ENCODE results near the gene N4BP2. TPM values are rescaled to one million over a fixed set of nuclear protein-coding genes. Genes with fewer than 3 reads are reported as not detected.
A peak's percentile ranks its signal among the peaks of the same experiment; 100 is the strongest.
"Not testable (repeated sequence)": the region's sequence is repeated elsewhere in the genome, so short reads cannot be mapped to it uniquely, and the experiment has no call there.

Gene N4BP2
- total RNA-seq, 2 donors from 2014 or later: 16.6 to 22.4 TPM

DNA sequence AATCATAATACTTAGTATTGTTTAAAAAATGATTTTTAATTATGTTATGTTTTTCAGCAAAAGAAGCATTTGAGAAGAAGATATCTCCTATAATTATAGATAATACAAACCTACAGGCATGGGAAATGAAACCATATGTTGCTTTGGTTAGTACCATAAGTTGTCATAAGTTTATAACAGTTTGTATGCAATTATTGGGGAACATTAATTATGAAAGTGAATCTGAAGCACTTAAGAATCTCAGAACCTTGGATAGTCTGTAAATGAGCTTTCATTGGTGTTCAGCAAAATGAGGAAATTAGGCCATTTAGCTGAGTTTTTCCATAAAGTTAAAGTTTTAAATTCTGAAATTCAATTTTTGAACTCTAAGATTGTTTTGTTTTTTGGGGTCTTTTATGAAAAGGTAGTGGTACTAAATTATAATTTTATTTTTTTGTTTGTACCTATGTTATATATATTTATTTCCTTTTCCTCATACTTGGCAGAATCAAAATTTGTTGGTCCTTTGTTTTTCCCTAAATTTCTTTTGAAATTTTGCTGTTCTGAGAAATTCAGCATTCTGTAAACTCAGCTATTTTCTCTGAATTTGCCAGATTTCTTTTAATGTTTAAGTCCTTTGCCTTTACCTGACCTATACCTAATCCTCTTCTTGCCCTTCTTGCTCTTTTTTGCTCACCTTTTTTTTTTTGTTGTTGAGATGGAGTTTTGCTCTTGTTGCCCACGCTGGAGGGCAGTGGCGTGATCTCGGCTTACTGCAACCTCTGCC, 55.6 kb downstream of the N4BP2 start:
- DNase-seq (no peak), ATAC-seq (no peak)
- Mint-ChIP-seq H3K4me1 (no peaks in the 10 kb centered on the region), H3K27me3 (no peaks in the 10 kb centered on the region), H3K4me3 (no peak overlapping the region), H3K27ac (peak overlapping the region; percentile 83), H3K36me3 (ENCODE audit: low read depth) (peaks cover 2% of the 10 kb centered on the region)
- H3K9me3 ChIP-seq (ENCODE audit: control insufficient read depth, low read length, poor library complexity, severe bottlenecking): no peaks in the 10 kb centered on the region

DNA sequence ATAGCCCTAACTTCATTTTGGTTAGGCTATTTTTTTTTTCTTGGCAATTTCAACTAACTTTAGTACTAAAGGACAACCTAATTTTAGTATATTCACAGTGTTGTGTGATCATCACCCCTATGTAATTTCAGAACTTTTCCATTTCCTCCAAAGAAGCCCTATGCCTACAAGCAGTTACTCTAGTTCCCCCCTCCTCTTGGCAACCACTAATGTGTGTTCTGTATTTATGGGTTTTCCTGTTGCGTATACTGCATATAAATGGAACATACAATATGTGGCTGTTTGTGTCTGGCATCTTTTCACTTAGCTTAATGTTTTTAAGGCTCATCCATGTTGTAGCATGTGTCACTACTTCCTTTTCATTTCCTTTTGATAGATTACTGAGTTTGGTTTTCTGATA, 57.6 kb downstream of the N4BP2 start:
- no peaks in the 10 kb centered on the region for H3K27me3 Mint-ChIP-seq
- no peak overlapping the region for H3K4me3 Mint-ChIP-seq
- DNase-seq: no peak
- ATAC-seq: no peak
- no peaks in the 10 kb centered on the region for H3K4me1 Mint-ChIP-seq
- H3K36me3 Mint-ChIP-seq (ENCODE audit: low read depth): peaks cover 2% of the 10 kb centered on the region
- no peak overlapping the region for H3K27ac Mint-ChIP-seq
- no peaks in the 10 kb centered on the region for H3K9me3 ChIP-seq (ENCODE audit: control insufficient read depth, low read length, poor library complexity, severe bottlenecking)

DNA sequence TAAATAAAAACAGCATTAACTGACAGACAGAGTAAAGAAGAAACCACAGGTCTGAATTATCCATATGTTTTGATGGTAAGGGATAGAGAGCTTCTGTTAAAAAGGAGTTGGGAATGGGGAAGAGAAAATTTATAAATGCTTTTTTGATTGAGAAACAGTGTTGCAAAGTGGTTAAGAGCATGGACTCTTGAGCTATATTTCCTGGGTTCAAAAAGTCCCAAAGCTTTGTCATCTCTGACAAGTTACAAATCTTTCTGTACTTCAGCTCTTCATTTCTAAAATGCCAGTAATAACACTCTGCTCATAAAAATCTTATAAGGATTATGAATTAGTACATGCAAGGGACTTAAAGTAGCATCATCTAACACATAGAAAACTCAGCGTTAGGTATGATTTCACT, 62.2 kb downstream of the N4BP2 start:
- ATAC-seq (no peak), DNase-seq (no peak)
- H3K4me3 Mint-ChIP-seq: no peak overlapping the region
- H3K36me3 Mint-ChIP-seq (ENCODE audit: low read depth): peaks cover 5% of the 10 kb centered on the region
- peaks cover 11% of the 10 kb centered on the region for H3K4me1 Mint-ChIP-seq
- no peaks in the 10 kb centered on the region for H3K27me3 Mint-ChIP-seq
- H3K27ac Mint-ChIP-seq: peak overlapping the region; percentile 47
- H3K9me3 ChIP-seq (ENCODE audit: control insufficient read depth, low read length, poor library complexity, severe bottlenecking): no peaks in the 10 kb centered on the region

DNA sequence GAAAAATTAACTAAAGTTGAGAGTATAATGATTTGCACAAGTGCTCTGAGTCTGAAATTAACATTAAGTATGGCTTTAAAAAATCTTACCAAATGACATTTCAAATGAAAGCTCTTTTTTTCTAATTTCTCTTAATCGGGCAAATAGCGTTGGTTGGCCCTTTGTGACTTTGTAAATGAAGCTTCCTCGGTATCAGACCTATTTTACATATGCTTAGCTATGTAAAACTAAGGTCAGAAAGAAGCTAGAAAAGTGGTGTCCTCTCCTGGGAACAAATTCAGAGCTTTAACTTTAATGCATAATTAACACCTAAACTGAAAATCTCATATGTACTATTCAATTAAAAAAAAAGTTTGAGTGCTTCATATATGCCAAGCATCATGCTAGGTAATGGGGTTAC, 62.7 kb downstream of the N4BP2 start:
- Mint-ChIP-seq H3K36me3 (ENCODE audit: low read depth) (peaks cover 5% of the 10 kb centered on the region), H3K4me3 (no peak overlapping the region), H3K27me3 (no peaks in the 10 kb centered on the region), H3K4me1 (peaks cover 11% of the 10 kb centered on the region), H3K27ac (no peak overlapping the region)
- H3K9me3 ChIP-seq (ENCODE audit: control insufficient read depth, low read length, poor library complexity, severe bottlenecking): no peaks in the 10 kb centered on the region
- DNase-seq (no peak), ATAC-seq (no peak)

DNA sequence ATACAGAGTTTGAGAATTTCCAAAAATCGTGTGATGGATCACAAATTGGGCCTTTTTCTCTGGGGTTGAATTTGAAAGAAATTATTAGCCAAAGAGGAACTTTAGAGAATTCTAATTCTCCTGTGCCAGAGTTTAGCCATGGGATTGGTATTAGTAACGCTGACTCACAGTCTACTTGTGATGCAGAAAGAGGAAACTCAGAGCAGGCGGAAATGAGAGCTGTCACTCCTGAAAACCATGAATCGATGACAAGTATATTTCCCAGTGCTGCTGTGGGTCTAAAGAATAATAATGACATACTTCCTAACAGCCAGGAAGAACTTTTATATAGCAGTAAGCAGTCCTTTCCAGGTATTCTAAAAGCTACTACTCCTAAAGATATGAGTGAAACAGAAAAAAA, 64.9 kb downstream of the N4BP2 start:
- H3K4me3 Mint-ChIP-seq: peak overlapping the region; percentile 36
- H3K27ac Mint-ChIP-seq: peak overlapping the region; percentile 41
- peaks cover 18% of the 10 kb centered on the region for H3K4me1 Mint-ChIP-seq
- H3K36me3 Mint-ChIP-seq (ENCODE audit: low read depth): peaks cover 3% of the 10 kb centered on the region
- DNase-seq (no peak), ATAC-seq (peak; percentile 27)
- no peaks in the 10 kb centered on the region for H3K27me3 Mint-ChIP-seq
- H3K9me3 ChIP-seq (ENCODE audit: control insufficient read depth, low read length, poor library complexity, severe bottlenecking): no peaks in the 10 kb centered on the region

DNA sequence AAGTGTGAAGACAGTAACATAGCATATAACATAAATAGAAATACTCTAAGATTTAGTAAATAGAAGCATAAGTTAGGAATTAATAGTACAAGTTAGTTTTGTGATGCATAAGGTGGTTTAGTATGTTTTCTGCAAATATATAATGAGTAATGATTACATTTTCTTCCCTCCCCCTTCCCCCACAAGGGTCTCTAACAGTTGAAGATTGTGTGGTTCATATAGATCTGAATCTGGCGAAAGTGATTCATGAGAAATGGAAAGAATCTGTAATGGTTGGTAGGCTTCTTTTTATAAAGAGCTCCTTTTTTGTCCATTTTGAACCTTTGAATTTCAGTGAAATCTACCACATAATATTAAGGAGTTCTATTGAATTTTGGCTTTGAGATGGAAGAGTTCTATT, 66.3 kb downstream of the N4BP2 start:
- ATAC-seq: no peak
- no peak for DNase-seq
- H3K4me3 Mint-ChIP-seq: no peak overlapping the region
- H3K27ac Mint-ChIP-seq: peak overlapping the region; percentile 9
- H3K36me3 Mint-ChIP-seq (ENCODE audit: low read depth): peaks cover 3% of the 10 kb centered on the region
- H3K4me1 Mint-ChIP-seq: peaks cover 18% of the 10 kb centered on the region
- H3K27me3 Mint-ChIP-seq: no peaks in the 10 kb centered on the region
- H3K9me3 ChIP-seq (ENCODE audit: control insufficient read depth, low read length, poor library complexity, severe bottlenecking): no peaks in the 10 kb centered on the region

DNA sequence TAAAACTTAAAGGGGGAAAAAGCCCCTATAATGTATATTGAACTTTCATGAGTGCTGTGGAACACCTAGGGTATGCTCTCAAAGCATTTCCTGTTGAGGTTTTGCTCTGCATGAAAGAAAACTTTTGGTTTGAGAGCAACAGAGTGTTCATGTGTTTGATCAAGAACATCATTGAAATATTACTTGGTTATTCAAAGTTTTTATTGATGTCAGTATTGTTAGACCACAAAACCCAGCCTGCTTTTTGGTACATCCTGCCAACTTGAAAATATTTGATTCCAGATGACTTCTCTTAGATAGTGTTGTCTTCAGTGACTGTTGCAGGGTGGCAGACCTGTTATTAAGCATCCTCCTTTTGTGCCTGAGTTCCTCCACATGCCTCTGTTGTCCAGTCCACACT, 68.0 kb downstream of the N4BP2 start:
- H3K9me3 ChIP-seq (ENCODE audit: control insufficient read depth, low read length, poor library complexity, severe bottlenecking): no peaks in the 10 kb centered on the region
- ATAC-seq: peak; percentile 88
- Mint-ChIP-seq H3K36me3 (ENCODE audit: low read depth) (peaks cover 3% of the 10 kb centered on the region), H3K27me3 (no peaks in the 10 kb centered on the region), H3K4me3 (no peak overlapping the region), H3K27ac (peak overlapping the region; percentile 67), H3K4me1 (peaks cover 18% of the 10 kb centered on the region)
- DNase-seq: no peak

DNA sequence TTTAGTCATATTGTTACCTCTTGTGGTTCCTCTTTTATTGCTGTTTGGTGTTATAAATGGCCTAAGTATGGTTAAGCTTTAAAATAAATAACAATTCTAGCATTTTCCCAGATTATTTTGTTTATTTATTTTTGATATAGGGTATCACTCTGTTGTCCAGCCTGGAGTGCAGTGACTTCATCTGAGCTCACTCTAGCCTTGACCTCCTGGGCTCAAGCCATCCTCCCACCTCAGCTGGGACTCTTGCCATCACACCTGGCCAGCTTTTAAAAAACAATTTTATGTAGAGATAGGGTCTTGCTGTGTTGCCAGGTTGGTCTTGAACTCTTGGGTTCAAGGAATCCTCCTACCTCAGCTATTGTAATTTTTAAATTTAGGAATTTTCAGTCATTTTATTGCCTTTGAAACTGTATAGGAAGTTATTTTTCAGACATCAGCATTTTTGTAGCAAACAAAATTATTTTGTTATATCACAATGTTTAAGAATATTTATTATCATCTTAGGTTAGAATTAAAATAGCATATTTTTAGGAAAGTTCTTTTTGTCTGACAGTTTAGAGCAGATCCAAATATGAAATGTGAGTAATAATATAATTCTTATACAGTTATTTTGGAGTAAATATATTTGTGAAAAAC, 73.9 kb downstream of the N4BP2 start:
- H3K4me1 Mint-ChIP-seq: no peaks in the 10 kb centered on the region
- ATAC-seq: no peak
- H3K27me3 Mint-ChIP-seq: no peaks in the 10 kb centered on the region
- DNase-seq: no peak
- peak overlapping the region; percentile 43 for H3K27ac Mint-ChIP-seq
- H3K36me3 Mint-ChIP-seq (ENCODE audit: low read depth): no peaks in the 10 kb centered on the region
- H3K4me3 Mint-ChIP-seq: no peak overlapping the region
- no peaks in the 10 kb centered on the region for H3K9me3 ChIP-seq (ENCODE audit: control insufficient read depth, low read length, poor library complexity, severe bottlenecking)

DNA sequence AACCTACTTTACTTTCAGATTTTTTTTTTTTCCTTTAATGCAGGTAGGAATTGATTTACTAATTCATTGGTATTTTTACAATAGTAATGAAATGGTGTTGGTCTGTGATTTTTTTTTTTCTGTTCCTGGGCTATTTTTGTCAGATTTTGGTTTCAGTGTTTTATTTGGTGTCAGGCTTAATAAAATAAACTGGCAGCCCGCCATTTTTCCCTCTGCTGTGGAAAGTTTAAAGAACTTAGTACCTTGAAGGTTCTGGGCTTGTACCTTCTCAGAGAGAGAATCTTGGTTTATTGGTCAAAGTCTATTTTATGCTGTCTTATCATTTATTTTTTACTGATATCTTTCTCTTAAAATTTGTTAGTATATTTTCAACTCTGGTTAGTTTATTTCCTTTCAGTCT, 76.2 kb downstream of the N4BP2 start:
- Mint-ChIP-seq H3K36me3 (ENCODE audit: low read depth) (peaks cover 7% of the 10 kb centered on the region), H3K27me3 (no peaks in the 10 kb centered on the region), H3K4me1 (peaks cover 5% of the 10 kb centered on the region), H3K4me3 (no peak overlapping the region), H3K27ac (no peak overlapping the region)
- DNase-seq (no peak), ATAC-seq (no peak)
- H3K9me3 ChIP-seq (ENCODE audit: control insufficient read depth, low read length, poor library complexity, severe bottlenecking): no peaks in the 10 kb centered on the region

DNA sequence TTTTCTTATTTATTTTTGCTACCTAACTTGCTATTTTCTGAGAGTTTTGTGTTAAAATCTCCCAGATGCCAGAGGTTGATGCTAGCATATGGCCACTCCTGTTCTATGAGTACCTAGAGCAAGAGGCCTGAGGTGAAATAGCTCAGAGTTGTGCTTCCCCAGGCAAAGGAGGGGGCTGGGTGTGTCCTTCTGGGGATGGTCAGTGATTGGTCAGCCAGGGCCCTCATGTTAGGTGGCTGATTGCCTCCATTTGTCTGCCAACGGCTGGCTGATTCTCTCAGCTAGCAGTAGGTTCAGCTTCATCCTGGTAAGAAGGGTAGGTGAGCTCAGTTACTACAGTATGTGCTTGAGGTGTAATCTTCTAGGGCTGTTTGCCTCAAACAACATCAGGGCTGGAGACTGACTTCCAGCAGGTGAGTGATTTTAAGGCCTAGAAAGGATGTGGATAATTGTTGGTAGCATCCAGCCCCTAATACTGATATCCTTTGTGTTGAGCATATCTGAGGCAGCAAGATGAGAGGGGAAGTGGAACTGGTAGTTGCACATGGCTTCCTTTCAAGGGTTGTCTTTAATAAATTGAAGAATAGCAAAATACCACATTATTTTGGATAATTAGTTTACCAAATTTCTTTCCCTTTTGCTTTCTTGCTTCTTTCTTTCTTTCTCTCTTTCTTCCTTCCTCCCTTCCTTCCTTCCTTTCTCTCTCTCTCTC, 77.7 kb downstream of the N4BP2 start:
- no peaks in the 10 kb centered on the region for H3K9me3 ChIP-seq (ENCODE audit: control insufficient read depth, low read length, poor library complexity, severe bottlenecking)
- H3K4me3 Mint-ChIP-seq: no peak overlapping the region
- H3K4me1 Mint-ChIP-seq: peaks cover 6% of the 10 kb centered on the region
- H3K36me3 Mint-ChIP-seq (ENCODE audit: low read depth): peaks cover 7% of the 10 kb centered on the region
- no peak for ATAC-seq
- no peaks in the 10 kb centered on the region for H3K27me3 Mint-ChIP-seq
- DNase-seq: no peak
- H3K27ac Mint-ChIP-seq: peak overlapping the region; percentile 53

DNA sequence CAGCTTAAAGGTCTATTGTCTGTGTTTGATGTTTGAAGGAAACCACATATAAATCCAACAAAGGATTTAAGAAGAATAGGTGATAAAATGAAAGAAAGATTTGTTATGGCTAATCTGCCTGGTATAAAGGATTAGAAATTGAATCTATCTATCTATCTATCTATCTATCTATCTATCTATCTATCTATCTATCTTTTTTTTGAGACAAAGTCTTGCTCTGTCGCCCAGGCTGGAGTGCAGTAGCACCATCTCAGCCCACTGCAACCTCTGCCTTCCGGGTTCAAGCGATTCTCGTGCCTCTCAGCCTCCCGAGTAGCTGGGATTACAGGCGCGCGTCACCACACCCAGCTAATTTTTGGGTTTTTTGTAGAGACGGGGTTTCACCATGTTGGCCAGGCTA, 79.6 kb downstream of the N4BP2 start:
- H3K27me3 Mint-ChIP-seq; ATAC-seq; H3K36me3 Mint-ChIP-seq (ENCODE audit: low read depth); DNase-seq; H3K4me1 Mint-ChIP-seq; H3K9me3 ChIP-seq (ENCODE audit: control insufficient read depth, low read length, poor library complexity, severe bottlenecking); H3K27ac Mint-ChIP-seq: not testable (repeated sequence)
- H3K4me3 Mint-ChIP-seq: peak overlapping the region; percentile 41

DNA sequence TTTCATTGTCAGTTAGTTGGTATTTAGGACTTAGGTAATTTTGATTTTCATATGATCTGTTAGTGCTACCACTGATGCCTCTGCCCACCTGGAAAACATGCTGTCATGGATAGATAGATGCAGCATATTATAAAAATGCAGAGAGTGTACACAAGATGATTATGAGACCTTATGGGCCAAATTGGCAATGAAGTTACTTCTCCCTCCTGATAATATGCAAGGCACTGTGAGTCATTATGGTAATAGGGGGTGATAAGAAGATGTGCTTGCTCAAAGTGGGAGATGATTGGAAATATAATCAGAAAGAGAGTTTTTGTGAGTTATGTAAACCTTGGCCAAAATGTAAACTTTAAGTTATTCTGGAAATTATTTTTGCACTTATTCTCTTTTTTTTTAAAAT, 83.5 kb downstream of the N4BP2 start:
- H3K27ac Mint-ChIP-seq: no peak overlapping the region
- ATAC-seq: no peak
- H3K4me3 Mint-ChIP-seq: no peak overlapping the region
- peaks cover 7% of the 10 kb centered on the region for H3K4me1 Mint-ChIP-seq
- no peaks in the 10 kb centered on the region for H3K9me3 ChIP-seq (ENCODE audit: control insufficient read depth, low read length, poor library complexity, severe bottlenecking)
- no peak for DNase-seq
- H3K36me3 Mint-ChIP-seq (ENCODE audit: low read depth): peaks cover 9% of the 10 kb centered on the region
- H3K27me3 Mint-ChIP-seq: no peaks in the 10 kb centered on the region

DNA sequence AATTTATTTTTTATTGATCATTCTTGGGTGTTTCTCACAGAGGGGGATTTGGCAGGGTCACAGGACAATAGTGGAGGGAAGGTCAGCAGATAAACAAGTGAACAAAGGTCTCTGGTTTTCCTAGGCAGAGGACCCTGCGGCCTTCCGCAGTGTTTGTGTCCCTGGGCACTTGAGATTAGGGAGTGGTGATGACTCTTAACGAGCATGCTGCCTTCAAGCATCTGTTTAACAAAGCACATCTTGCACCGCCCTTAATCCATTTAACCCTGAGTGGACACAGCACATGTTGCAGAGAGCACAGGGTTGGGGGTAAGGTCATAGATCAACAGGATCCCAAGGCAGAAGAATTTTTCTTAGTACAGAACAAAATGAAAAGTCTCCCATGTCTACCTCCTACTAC, 83.9 kb downstream of the N4BP2 start:
- not testable (repeated sequence) for H3K27me3 Mint-ChIP-seq; H3K4me1 Mint-ChIP-seq; H3K4me3 Mint-ChIP-seq; H3K36me3 Mint-ChIP-seq (ENCODE audit: low read depth); DNase-seq; H3K27ac Mint-ChIP-seq; H3K9me3 ChIP-seq (ENCODE audit: control insufficient read depth, low read length, poor library complexity, severe bottlenecking); ATAC-seq

All from T-helper 17 cell (primary cell).